Stimulated activated CD4-positive, alpha-beta T cell treated with anti-CD3 and anti-CD28 coated beads, Interleukin-12 subunit alpha, Interleukin-12 subunit beta, amount 100 ng/mL, for 4 hours (primary cell): ENCODE data around the gene TCP11.

Experiments used
- DNase-seq: peaks from one replicate; pipeline ENCODE4 v3.0.0-alpha.2; 2020

Gene TCP11

GRCh38 chr6:35090734-35091133, 50.4 kb downstream of the TCP11 start:
- DNase-seq = no peak

- DNase-seq = no peak
Measured at GRCh38 chr6:35089935-35090505, 51.1 kb downstream of the TCP11 start.

- no peak for DNase-seq
Measured at GRCh38 chr6:35089216-35089934, 51.8 kb downstream of the TCP11 start.

GRCh38 chr6:35088281-35089215, 52.6 kb downstream of the TCP11 start:
- no peak for DNase-seq

- DNase-seq = no peak
Measured at GRCh38 chr6:35087361-35088280, 53.5 kb downstream of the TCP11 start.

- DNase-seq = no peak
Measured at GRCh38 chr6:35086636-35087360, 54.3 kb downstream of the TCP11 start.

- no peak for DNase-seq
Measured at GRCh38 chr6:35086282-35086632, 54.9 kb downstream of the TCP11 start.

- no peak for DNase-seq
Measured at GRCh38 chr6:35085359-35086281, 55.5 kb downstream of the TCP11 start.

GRCh38 chr6:35084511-35085203, 56.5 kb downstream of the TCP11 start:
- DNase-seq = no peak

- DNase-seq = no peak
Measured at GRCh38 chr6:35084041-35084491, 57.1 kb downstream of the TCP11 start.

- DNase-seq = no peak
Measured at GRCh38 chr6:35083507-35083906, 57.6 kb downstream of the TCP11 start.

GRCh38 chr6:35082733-35083403, 58.3 kb downstream of the TCP11 start:
- no peak for DNase-seq

GRCh38 chr6:35082046-35082732, 59.0 kb downstream of the TCP11 start:
- DNase-seq = no peak

- no peak for DNase-seq
Measured at GRCh38 chr6:35081426-35081851, 59.7 kb downstream of the TCP11 start.

- DNase-seq = no peak
Measured at GRCh38 chr6:35080821-35081425, 60.2 kb downstream of the TCP11 start.

GRCh38 chr6:35080016-35080680, 61.0 kb downstream of the TCP11 start:
- no peak for DNase-seq

GRCh38 chr6:35079311-35080000, 61.7 kb downstream of the TCP11 start:
- DNase-seq = no peak
